ENCODE results near the gene SLC46A2. TPM values are rescaled to one million over a fixed set of nuclear protein-coding genes. Genes with fewer than 3 reads are reported as not detected.

The SLC46A2 gene
- not detected in 2 replicates for total RNA-seq

DNA sequence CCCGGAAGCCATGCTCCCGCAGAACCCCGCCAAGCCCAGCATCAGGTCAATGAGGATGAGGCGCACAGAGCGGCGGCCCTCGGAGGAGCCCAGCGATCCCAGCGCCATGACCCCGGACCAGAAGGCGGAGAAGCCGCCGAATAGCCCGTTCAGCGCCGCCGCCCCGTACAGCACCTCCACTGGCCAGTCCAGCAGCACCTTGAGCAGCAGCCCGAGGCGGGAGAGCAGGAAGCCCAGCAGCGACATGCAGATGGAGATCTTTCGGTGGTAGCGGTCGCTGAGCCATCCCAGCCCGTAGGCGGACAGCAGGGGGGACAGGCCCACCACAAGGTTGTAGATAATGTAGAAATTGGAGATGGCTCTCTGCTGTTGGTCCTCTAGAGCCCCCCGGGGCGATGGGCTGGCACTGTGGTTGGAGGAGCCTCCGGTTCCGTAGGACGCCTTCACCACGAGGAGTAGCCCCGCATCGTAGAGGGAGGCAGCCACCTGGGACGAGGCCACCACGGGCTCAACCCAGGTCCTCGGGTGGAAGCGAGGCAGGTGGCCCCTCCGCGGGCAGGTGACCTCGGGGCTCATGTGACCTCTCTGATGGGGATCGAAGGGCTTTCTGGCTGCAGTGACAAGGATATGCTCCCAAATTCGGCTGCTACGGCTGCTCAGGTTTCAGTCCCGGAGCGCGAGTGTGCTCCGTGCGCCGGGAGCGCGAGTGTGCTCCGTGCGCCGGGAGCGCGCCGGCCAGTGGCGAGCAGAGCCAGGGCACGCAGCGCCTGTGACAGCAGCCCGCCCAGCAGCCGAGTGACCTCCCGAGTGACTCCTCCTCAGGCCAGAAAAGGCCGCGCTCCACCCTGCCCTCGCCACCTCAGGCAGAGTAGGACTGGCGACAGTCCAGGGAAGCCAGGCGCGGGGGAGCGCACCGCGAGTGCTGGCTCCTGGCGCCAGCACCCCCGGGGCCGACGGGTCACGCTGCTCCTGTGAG lies at the start of gene SLC46A2:
SLC46A2 (minus strand) TSS at position 771 of the 976 bp plus-strand sequence; CDS start at position 576, 195 bp downstream.

Other genes with a start within 250 kb of the SLC46A2 start
- 15.9 and 24.3 TPM in 2 replicates for gene INIP, start 172.8 kb downstream of the SLC46A2 start, total RNA-seq
- 5.5 and 9.6 TPM in 2 replicates for gene SNX30, start 140.1 kb downstream of the SLC46A2 start, total RNA-seq
- gene ZNF883, start 121.3 kb upstream of the SLC46A2 start, total RNA-seq, result 0.32 and 0.76 TPM in 2 replicates
- gene ZFP37, start 165.8 kb upstream of the SLC46A2 start, total RNA-seq, result 0.97 and 2.0 TPM in 2 replicates